Measurements from ENCODE around the gene PTGIR. TPM values are rescaled to one million over a fixed set of nuclear protein-coding genes. Genes with fewer than 3 reads are reported as not detected.

The PTGIR gene
- total RNA-seq, 1 donor from 2014 or later = not detected

DNA sequence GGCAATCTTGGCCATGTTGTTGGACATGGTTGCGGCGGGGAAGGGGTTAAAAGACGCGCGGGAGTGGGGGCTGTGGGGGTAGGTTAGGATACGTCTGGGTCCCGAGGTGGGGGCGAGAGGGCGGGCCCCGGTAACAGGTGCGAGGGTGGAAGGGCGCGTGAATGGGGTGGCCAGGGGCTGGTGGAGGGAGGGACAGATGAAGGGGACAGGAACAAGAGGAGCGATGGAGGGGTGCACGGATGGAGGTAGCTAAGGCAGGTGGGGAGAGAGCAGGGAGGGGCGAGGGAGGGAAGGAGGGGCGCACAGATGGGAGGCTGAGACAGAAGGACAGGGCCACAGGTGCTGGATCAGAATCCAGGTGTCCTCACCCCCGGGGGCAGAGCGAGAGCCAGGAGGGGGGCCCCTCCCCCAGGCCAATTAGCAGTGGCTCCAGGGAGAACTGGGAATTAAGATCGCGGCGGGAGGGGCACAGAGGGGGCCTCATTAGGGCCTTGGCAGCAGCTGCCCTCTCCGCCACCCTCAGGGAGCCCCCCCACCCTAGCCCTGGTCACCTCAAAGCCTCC is 9.8 kb upstream of the PTGIR start:
- TF ChIP-seq CTCF (IDR thresholded peaks at IDR 0.05; ENCODE audit: insufficient read depth, low read length, poor library complexity, severe bottlenecking) = no peak
- DNase-seq (ENCODE audit: low read depth) = no peak
- Histone ChIP-seq H3K4me3 (ENCODE audit: low read depth, low read length) (peak overlapping the region; percentile 20), H3K27me3 (ENCODE audit: control insufficient read depth, insufficient read depth, low read length) (peaks cover 70% of the 10 kb centered on the region), H3K36me3 (ENCODE audit: control insufficient read depth, insufficient read depth, low read length) (no peaks in the 10 kb centered on the region)

- H3K36me3 ChIP-seq (ENCODE audit: control insufficient read depth, insufficient read depth, low read length) = no peaks in the 10 kb centered on the region
- no peak for DNase-seq (ENCODE audit: low read depth)
- no peak for TF ChIP-seq CTCF (IDR thresholded peaks at IDR 0.05; ENCODE audit: insufficient read depth, low read length, poor library complexity, severe bottlenecking)
- peak overlapping the region; percentile 20 for H3K4me3 ChIP-seq (ENCODE audit: low read depth, low read length)
- H3K27me3 ChIP-seq (ENCODE audit: control insufficient read depth, insufficient read depth, low read length) = peaks cover 64% of the 10 kb centered on the region
These were observed 9.3 kb upstream of the PTGIR start for GRCh38 chr19:46634045-46634655.

- DNase-seq (ENCODE audit: low read depth) = no peak
- TF ChIP-seq CTCF (IDR thresholded peaks at IDR 0.05; ENCODE audit: insufficient read depth, low read length, poor library complexity, severe bottlenecking) = no peak
- no peaks in the 10 kb centered on the region for H3K36me3 ChIP-seq (ENCODE audit: control insufficient read depth, insufficient read depth, low read length)
- no peak overlapping the region for H3K4me3 ChIP-seq (ENCODE audit: low read depth, low read length)
- H3K27me3 ChIP-seq (ENCODE audit: control insufficient read depth, insufficient read depth, low read length) = peaks cover 57% of the 10 kb centered on the region
These were observed 8.2 kb upstream of the PTGIR start for GRCh38 chr19:46633130-46633529.

GRCh38 chr19:46631481-46631880 is 6.6 kb upstream of the PTGIR start:
- Histone ChIP-seq H3K36me3 (ENCODE audit: control insufficient read depth, insufficient read depth, low read length) (no peaks in the 10 kb centered on the region), H3K27me3 (ENCODE audit: control insufficient read depth, insufficient read depth, low read length) (peaks cover 46% of the 10 kb centered on the region), H3K4me3 (ENCODE audit: low read depth, low read length) (no peak overlapping the region)
- TF ChIP-seq CTCF (IDR thresholded peaks at IDR 0.05; ENCODE audit: insufficient read depth, low read length, poor library complexity, severe bottlenecking) = no peak
- DNase-seq (ENCODE audit: low read depth) = no peak

- Histone ChIP-seq H3K36me3 (ENCODE audit: control insufficient read depth, insufficient read depth, low read length) (no peaks in the 10 kb centered on the region), H3K4me3 (ENCODE audit: low read depth, low read length) (no peak overlapping the region), H3K27me3 (ENCODE audit: control insufficient read depth, insufficient read depth, low read length) (peaks cover 38% of the 10 kb centered on the region)
- DNase-seq (ENCODE audit: low read depth) = no peak
- TF ChIP-seq CTCF (IDR thresholded peaks at IDR 0.05; ENCODE audit: insufficient read depth, low read length, poor library complexity, severe bottlenecking) = no peak
These were observed 5.8 kb upstream of the PTGIR start for GRCh38 chr19:46630586-46631205.

Measured in kidney epithelial cell (primary cell).